Midbrain (tissue), 1 donor: ENCODE data around the gene FAM107B.
"Not testable (repeated sequence)": the region's sequence is repeated elsewhere in the genome, so short reads cannot be mapped to it uniquely, and the experiment has no call there.

ENCODE experiments used
- DNase-seq: peaks from one replicate; lab custom pipeline; 2025; lab: John Stamatoyannopoulos, UW

The FAM107B gene

DNA sequence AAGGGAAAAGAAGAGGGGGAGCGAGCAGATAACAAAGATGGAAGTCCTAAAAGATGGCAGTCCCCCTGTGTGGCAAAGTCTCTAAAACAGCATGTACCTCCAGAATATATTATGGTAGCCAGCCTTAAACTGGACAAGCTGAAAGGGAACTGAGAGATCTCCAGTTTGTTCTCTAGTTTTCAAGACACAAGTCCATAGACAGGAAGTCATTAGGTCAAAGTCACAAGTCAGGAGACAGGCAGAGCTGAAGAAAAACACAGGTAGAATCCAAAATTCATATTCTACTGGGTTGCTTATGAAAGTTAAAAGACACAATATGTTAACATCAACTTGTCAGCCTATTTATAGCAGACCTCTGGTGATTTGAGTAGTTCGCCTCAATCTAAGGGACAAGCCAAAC, 38.7 kb downstream of the FAM107B start:
- DNase-seq, result no peak

DNA sequence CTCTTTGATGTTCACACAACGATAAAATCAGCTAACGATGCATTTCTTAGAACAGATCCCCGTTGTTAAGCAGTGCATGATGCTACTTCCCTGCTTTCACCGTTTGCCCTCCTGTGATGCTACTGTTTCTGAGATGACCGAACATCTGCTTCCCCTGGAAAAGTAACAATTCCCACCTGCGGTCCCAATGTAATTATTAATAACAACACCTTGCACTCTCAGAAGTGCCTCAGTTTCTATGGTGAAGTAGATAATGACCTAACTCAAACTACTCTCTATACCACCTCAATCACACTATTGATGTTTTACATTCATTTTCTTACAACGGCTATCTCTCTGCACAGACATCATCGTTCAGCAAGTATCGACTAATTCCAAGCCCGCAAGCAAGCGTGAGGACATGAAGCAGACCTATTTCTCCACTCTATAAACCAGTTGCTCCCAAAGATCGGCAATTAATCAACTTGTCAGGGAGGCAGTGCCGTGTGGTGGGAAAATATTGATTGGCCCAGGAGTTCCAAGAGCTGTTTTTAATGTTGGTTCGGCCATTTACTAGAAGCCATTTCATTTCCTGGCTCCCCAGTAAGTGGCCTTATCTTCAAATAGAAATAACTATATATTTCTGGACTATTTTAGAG, 42.7 kb downstream of the FAM107B start:
- no peak for DNase-seq

DNA sequence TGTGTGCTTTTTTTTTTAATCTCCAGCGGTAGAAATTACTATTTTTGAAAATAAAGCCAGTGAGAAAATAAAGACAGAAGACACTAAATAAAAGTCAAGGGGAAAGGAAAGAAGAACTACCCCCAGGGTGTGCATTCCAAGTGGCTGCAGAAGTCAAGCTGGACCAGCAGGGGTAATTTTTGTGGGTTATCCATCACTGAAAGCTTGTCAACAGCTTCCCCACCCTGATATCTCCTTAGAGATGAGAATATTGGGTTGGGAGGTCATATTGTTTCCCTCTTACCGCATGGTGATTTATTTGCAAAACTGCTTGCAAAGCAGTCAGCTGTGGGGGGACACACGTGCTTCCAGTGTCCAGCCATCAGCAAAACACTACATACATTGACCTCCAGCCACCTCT, 46.4 kb downstream of the FAM107B start:
- DNase-seq, result no peak

DNA sequence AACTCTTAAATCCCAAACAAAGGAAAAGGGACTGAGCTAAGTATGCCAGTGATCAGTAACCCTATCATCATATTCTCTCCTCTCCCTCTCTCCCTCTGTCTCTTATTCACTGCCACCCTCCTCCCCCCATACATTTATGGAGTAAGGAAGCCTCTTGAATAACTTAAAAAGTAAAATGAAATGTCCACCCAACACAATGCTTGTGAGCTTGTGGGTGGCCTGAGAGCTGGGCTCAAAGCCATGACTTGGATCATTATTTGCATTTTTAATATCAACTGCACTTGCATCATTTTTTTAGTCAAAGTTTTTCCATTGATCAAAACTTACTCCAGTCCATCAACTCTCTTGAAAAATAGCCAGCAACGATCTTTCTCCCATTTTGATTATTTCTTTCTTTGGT, 46.8 kb downstream of the FAM107B start:
- DNase-seq, result no peak

DNA sequence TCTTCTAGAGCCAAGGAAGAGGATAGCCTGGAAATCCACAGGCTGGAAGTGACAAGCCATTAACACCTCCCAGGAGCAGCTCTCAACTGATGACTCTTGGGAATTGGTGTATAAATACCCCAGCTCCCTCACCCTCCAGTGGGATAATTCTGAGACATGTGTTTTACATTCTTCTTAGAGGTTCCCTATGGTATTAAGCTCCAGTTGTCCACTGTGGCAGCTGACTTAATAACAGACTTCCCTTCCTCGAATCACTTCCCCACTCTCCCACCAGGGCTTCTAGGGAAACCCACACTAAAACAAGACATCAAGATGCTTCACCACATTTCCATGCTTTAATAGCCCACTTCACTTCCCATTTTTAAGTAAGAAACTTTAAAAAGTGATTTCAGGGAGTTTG, 47.2 kb downstream of the FAM107B start:
- no peak for DNase-seq

DNA sequence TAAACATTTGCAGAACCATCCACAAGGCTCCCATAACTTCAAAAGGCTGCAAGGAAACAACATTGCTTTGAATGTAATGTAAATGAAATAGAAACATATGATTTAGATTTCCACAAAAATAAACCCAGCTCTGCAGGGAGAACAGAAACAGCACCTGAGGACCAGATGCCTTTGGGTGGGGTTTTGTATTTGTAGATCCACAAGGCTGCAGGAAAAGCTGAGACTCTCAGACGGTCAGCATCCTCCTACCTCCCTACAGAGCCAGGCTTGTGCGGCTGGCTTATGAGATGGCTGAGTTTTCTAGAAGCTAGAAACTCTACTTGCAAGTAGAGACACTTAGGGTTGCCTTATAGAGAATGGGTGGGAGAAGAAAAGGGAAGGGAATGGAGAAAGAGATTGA, 49.8 kb downstream of the FAM107B start:
- DNase-seq, result no peak

DNA sequence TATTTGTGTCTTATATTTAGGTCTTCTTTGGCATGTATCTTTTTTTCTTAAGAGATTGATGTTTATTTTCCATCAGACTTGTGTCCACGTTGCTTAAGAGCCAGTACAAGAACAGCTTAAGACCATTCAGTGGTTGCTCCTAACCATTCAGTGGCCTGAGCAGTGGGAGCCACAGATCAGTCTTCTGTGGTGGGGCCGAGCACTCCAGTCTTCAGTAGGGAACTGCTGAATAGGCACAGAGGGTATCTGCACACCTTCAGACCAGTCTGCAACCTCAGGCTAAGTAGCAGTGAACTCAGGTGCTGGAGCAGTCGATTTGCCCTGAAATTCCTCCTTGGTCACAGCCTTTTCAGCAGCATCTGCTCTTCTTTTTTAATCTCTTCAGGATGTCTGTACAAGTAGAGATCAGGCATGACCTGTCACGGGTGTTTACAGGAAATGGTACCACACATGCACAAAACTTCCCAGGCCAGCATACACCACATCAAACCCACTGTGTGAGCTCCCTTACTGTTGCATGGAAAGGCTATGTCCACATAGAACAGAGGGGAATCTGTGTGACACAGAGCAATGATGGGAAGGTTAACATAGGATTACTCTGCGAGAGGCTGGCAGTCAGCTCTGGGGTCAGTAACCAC, 51.5 kb downstream of the FAM107B start:
- DNase-seq, result no peak

DNA sequence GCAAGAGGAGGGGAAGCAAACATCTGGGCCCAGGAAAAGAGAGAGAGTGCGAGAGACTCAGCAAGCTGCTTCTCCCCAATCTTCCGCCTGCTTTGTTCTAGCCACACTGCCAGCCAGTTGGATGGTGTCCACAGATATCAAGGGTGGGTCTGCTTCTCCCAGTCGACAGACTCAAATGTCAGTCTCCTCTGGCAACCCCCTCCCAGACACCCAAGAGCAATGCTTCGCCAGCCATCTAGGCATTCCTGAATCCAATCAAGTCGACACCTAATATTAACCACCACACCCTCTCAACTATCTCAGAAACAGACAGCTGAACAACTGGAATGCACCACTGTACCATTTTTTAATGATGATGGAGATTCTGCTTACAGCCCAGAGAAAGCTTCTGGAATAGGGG, 57.1 kb downstream of the FAM107B start:
- DNase-seq, result no peak

DNA sequence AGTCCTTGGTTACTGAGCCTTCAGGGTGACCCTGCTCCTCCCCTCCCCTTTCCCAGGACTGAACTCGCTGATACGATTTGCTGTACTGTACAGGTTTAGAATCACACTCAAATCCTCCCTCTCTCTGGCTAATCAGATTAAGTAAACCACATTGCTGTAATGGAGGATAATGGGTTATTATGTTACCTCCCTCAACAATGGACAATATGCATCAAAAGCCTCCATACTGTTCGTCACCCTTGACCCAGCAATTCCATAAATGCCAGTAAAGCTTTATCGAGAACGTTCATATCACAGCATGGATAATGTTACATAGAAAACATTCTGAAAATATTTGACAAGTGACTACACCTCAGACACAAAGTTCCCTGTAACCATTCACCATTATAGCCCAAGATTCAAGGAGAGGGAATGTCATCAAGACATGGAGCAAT, 61.7 kb downstream of the FAM107B start:
- DNase-seq, result no peak

DNA sequence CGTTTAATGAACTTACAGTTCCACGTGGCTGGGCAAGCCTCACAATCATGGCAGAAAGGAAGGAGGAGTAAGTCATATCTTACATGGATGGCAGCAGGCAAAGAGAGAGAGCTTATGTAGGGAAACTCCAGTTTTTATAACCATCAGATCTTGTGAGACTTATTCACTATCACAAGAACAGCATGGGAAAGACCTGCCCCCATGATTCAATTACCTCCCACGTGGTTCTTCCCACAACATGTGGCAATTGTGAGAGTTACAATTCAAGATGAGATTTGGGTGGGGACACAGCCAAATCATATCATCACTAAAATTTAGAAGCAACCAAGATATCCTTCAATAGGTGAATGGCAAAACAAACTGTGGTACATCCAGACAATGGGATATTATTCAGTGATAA, 65.4 kb downstream of the FAM107B start:
- not testable (repeated sequence) for DNase-seq

DNA sequence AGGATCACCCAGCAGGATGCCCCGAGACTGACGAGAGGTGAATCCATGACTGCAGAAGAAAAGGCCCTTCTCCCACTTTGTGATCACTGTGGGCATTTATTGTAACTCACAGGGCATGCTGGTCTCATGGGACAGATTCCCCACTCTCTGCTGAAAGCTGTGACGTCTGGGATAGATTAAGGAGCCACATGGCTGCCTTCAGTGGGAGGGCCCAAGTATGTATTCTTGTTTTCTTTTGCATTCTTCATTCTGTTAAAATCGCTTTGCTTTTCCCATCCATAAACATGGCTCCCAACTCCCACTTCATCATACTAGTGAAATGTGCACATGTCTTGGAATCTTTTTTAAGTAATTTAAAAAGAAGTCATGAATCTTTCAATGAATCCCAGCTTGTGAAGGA, 67.2 kb downstream of the FAM107B start:
- DNase-seq, result no peak

DNA sequence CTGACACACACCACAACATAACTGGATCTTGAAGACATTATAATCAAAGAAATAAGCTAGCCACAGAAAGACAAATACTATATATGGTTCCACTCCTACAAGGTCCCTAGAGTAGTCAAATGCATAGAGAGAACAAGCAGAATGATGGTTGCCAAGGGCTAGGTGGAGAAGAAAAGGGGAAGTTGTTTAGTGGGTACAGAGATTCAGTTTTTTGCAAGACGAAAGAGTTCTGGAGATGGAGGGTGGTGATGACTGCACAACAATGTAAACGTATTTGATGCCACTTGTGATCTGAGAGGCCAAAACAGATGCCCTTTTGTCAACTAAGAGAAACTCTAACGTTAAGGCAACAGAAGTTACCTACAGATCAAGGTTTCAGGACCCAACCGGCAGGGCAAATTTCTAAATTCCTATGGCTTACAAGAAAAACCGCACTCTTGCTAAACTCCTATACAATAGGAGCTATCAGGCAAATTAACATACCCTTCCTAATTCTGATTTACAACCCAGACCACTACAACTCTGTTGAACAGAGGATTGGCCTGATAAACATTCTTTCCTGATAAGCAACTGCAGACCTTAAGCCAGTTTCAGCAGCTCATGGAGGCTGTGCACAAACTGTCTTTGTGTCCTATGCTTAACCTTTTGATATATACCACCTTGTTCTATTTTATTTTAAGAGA, 69.0 kb downstream of the FAM107B start:
- no peak for DNase-seq

DNA sequence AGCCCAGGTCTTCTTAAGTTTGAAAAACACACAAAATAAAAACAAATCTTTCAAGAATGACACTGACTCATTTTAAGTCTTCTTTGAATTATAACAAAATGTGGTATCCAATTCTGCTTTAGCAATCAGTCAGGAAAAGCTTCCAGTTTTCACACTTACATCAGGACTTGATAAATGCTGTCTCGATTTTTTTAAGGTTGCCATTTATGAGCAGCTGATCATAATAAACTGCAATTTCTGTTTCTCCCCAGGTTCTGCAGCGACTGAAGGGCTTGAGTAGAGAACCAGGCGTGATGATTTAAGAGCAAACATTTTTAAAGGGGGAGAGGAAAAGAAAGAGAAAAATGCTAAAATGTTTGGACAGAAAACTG, 71.1 kb downstream of the FAM107B start:
- no peak for DNase-seq

DNA sequence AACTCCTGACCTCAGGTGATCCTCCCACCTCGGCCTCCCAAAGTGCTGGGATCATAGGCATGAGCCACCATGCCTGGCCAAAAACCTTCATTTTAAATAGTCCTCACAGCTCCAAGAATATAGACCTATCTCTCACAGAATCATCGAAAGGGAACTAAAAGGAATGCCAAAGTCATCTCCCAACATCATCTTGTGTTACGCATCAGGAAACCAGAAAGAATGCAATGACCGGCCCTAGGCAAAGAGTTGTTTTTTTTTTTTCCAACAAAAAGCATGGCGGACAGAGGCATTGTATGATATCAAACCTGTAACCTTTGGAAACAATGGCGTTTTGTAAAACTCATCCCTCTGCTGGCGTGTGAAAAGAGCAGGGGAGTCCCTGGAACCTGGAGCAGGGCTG, 73.2 kb downstream of the FAM107B start:
- no peak for DNase-seq

DNA sequence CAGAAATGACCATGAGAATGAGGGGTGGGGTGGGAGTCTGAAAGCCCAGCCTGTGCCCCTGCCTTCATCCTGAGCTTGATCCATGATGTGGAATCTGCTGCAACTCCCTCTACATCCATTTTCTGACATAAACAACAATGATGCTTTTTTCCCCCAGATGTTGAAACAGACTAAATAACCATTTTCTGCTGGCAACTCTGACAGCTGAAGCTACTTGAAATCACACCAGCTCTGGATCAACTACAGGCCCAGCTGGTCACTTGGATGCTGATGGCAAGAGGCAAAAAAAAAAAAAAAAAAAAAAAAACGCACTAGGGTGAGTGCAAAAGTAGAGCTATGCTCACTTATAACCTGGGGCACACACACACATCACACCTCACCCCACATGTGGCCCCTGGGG, 74.2 kb downstream of the FAM107B start:
- no peak for DNase-seq

DNA sequence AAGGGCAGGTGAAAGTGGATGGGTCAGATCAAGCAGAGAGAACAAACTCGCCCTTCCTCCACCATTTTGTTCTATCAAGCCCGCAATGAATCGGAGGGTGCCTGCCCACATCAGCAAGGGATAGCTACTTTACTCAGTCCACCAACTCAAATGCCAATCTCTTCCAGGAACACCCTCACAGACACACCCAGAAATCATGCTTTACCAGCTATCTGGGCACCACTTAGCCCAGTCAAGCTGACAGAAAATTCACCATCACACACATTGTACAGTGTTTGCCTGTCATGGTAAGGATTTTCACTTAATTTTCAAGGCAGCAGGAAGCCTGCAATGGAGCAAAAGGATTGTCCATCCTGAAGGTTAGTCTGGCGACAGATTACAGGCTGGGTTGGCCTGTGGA, 75.2 kb downstream of the FAM107B start:
- no peak for DNase-seq

DNA sequence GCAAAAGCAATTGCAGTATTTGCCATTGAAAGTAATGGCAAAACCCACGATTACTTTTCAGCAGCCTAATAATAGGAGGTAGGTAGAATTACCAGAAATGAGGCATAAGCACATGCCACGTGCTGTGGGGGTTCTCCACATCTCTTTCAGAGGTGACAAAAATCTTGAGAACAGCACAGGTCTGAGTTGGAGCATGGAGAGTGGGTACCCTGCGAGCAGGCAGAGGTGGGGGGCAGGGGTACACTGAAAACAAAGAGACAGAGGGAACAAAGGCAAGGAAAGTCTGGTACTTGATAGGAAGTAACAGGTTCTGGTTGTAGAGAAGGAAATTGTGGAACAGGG, 75.9 kb downstream of the FAM107B start:
- no peak for DNase-seq

DNA sequence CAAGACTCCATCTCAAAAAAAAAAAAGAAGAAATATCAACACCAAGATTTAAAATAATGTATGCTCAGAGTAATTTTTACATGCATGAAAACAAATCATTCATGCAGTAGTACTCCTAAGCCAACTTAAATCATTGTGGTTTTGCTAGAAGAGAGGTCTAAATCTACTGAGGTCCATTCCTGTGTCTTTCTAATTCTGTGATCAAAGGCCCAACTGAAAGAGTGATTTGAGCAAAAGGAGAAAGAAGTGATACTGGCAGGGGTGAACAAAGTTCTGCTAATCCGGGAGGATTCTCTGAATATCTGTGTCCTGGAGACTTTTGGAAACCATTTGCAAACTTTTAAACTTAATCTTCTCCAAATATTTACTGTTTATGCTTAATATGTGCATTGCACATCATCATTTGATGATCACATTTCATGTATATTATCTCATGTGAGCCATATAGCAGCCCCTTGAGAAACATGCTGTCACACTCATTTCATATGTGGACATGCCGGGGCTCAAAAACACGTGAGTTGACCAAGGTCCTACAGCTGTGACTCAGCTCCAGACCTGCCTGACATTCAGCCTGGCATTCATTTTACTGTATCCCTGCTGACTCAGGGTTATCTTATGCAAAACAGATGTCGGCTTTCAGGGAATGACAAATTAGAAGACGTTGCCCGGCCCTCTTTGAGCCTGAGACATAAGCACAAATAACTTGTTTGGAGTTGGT, 76.4 kb downstream of the FAM107B start:
- DNase-seq, result no peak

DNA sequence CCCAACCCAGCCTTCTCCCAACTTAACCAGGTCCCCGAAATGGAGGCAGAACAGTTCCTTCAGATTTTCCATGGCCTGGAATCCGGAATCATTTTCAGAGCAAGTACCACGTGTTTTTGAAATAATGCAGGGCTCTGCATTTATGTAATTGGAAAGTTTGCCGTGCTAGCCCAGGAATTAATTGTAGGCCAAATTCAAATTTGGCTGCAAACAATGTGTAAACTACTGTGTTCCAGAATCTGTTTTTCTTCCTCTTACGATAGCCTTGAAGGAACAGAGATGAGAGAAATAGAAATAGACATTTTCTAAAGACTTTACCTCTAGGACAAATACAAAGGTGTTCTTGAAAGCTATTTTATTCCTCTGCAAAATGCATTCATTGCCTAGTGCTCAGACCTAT, 77.4 kb downstream of the FAM107B start:
- DNase-seq, result no peak

DNA sequence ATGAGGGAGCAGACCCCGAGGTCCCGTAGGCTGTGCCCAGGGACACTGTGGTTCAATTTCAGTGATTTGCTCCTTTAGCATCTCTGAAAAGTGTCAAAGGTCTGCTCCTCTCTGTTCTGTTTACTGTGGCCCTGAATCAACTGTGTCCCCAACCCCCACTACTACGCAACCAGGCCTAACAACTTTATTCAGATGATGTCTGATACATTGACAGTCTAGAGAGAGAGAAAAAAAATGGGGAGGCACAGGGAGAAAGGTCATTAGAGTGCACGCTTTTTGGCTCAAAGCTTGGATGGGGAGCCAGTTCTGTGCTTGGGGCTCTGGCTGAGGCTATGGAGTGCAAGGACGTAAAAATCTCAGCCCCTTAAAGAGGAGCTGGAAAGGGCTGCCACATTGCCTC, 77.9 kb downstream of the FAM107B start:
- no peak for DNase-seq

DNA sequence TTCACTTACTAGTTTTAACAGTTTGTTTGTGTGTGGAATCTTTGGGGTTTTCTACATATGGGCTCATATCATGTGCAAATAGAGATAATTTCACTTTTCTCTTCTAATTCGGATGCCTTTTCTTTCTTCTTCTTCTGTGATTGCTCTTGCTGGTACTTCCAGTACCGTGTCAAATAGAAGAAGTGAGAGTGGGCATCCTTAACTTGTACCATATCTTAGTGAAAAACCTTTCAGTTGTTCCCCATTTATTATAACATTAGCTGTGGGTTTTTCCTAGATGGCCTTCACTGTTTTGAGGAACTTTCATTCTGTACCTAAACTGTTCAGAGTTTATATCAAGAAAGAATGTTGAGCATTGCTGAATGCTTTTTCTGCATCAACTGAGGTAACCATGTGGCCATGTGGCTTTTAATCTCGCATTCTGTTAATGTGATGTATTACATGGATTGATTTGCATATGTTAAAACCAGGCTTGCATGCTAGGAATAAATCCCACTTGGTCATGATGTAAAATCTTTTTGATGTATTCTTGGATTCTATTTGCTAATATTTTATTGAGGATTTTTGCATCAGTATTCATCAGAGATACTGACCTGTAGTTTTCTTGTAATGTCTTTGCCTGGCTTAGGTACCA, 78.7 kb downstream of the FAM107B start:
- no peak for DNase-seq

DNA sequence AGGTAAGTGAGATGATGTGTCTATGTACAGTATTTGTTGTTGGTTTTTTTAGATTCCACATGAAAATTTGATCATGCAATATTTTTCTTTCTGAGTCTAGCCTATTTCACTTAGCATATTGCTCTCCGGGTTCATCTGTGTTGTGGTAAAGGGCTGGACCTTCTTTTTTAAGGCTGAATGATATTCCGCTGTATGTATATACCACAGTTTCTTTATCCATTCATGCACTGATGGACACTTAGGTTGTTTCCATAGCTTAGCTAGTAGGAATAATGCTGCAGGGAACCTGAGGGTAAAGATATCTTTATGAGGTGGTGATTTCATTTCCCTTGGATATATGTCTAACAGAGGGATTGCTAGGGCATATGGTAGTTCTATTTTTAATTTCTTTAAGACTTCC, 80.8 kb downstream of the FAM107B start:
- no peak for DNase-seq
